Fibroblast of villous mesenchyme (primary cell): Measurements from ENCODE around the gene BANF2. TPM values are rescaled to one million over a fixed set of nuclear protein-coding genes. Genes with fewer than 3 reads are reported as not detected.
"Not testable (repeated sequence)": the region's sequence is repeated elsewhere in the genome, so short reads cannot be mapped to it uniquely, and the experiment has no call there.

ENCODE experiments used
- DNase-seq: peaks from one replicate; pipeline ENCODE4 v3.0.0-alpha.2; 2010; ENCODE audit warnings: low read depth
- H3K4me3 ChIP-seq: 2 replicates; pipeline ENCODE4 v1.5.1; 2011; ENCODE audit warnings: low read depth, mild to moderate bottlenecking, low read length
- total RNA-seq: library from RNA; depleted of rRNA; stranded (reverse); fragments of >200 nt; gene quantifications from 2 replicates; pipeline ENCODE4 v1.2.3, GENCODE V29; 2012
- TF ChIP-seq, protein P1 (sequence below): IDR thresholded peaks from 2 replicates; pipeline ENCODE4 v1.5.1; 2012; ENCODE audit warnings: low read depth, mild to moderate bottlenecking, low read length; ENCODE audit not compliant: insufficient read depth

The BANF2 gene
- total RNA-seq, 1 donor = not detected

DNA sequence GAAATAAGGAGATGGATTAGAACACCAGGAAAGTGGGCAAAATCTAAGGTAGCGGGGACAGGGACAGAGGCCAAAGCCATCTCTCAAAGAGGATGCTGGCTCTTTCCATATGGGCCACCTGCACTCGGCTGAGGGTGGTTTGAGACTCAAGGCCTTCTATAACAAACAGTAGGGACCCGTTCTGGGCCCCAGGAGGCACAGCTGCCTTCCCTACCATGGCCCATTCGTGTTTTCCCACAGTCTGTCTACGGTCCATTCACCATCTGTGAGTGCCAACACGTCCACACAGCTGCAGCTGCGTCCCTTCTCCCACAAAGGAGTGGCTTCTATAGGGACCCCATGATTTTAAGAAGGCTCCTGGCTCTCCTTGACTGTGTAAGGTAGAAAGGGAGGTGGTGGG, 871 bp downstream of the BANF2 start:
- TF ChIP-seq, protein P1, sequence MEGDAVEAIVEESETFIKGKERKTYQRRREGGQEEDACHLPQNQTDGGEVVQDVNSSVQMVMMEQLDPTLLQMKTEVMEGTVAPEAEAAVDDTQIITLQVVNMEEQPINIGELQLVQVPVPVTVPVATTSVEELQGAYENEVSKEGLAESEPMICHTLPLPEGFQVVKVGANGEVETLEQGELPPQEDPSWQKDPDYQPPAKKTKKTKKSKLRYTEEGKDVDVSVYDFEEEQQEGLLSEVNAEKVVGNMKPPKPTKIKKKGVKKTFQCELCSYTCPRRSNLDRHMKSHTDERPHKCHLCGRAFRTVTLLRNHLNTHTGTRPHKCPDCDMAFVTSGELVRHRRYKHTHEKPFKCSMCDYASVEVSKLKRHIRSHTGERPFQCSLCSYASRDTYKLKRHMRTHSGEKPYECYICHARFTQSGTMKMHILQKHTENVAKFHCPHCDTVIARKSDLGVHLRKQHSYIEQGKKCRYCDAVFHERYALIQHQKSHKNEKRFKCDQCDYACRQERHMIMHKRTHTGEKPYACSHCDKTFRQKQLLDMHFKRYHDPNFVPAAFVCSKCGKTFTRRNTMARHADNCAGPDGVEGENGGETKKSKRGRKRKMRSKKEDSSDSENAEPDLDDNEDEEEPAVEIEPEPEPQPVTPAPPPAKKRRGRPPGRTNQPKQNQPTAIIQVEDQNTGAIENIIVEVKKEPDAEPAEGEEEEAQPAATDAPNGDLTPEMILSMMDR = no peak
- H3K4me3 ChIP-seq = no peak overlapping the region
- DNase-seq = no peak

- TF ChIP-seq, protein P1 = no peak
- H3K4me3 ChIP-seq = no peak overlapping the region
- DNase-seq = no peak
Observed at GRCh38 chr20:17701826-17702225, 2.1 kb downstream of the BANF2 start.

- TF ChIP-seq, protein P1 = no peak
- no peak for DNase-seq
- no peak overlapping the region for H3K4me3 ChIP-seq
Observed at GRCh38 chr20:17704589-17705317, 5.0 kb downstream of the BANF2 start.

- H3K4me3 ChIP-seq = no peak overlapping the region
- TF ChIP-seq, protein P1 = no peak
- DNase-seq = no peak
Observed at GRCh38 chr20:17705916-17706315, 6.2 kb downstream of the BANF2 start.

- TF ChIP-seq, protein P1 = no peak
- DNase-seq = no peak
- no peak overlapping the region for H3K4me3 ChIP-seq
Observed at GRCh38 chr20:17706632-17707031, 6.9 kb downstream of the BANF2 start.

- H3K4me3 ChIP-seq, DNase-seq: not testable (repeated sequence)
Observed at GRCh38 chr20:17707951-17708350, 8.2 kb downstream of the BANF2 start.

- TF ChIP-seq, protein P1 = no peak
- DNase-seq = peak; percentile 90
Observed at GRCh38 chr20:17708675-17709360, 9.1 kb downstream of the BANF2 start.

More at GRCh38 chr20:17708675-17709360, 9.1 kb downstream of the BANF2 start:
- no peak overlapping the region for H3K4me3 ChIP-seq
